GM21526 (cell line): ENCODE measurements around the gene TRIM63.
"Not testable (repeated sequence)": the region's sequence is repeated elsewhere in the genome, so short reads cannot be mapped to it uniquely, and the experiment has no call there.

Experiments used
- ATAC-seq: cut with Tn5 transposase; IDR thresholded peaks from one replicate; pipeline ENCODE4 v1.9.1; 2021; ENCODE audit warnings: moderate library complexity; ENCODE audit not compliant: unreplicated experiment, low FRiP score

Gene TRIM63

DNA sequence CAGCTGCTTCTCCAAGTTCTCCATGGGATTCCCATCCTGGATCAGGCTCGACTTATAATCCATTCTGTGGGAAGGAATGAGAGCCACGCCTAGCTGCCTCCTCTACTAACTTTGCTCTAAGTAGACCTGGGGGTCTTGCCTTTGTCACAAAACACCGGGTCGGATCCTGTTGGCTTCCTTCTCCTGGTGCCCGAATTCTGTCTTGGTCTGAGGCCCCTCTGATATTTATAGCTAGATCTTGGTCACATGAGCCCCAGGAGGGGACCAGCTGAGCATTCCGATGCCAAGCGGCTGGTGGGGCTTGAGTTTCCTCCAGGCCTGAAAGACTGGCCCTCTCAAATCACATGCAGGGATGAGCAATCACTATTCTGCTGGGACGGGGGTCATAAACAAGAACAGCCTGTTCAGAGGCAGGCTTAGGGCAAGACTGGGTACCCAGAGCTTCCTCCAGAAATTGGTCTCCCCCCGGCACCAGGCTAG is at the start of gene TRIM63:
TRIM63 (minus strand) TSS at position 199 of the 480 bp plus-strand sequence; CDS start at position 63, 136 bp downstream.
- no peak for ATAC-seq

GRCh38 chr1:26114165-26114927 is 46.9 kb upstream of the TRIM63 start:
- ATAC-seq: no peak

GRCh38 chr1:26112407-26112775 is 45.0 kb upstream of the TRIM63 start:
- no peak for ATAC-seq

DNA sequence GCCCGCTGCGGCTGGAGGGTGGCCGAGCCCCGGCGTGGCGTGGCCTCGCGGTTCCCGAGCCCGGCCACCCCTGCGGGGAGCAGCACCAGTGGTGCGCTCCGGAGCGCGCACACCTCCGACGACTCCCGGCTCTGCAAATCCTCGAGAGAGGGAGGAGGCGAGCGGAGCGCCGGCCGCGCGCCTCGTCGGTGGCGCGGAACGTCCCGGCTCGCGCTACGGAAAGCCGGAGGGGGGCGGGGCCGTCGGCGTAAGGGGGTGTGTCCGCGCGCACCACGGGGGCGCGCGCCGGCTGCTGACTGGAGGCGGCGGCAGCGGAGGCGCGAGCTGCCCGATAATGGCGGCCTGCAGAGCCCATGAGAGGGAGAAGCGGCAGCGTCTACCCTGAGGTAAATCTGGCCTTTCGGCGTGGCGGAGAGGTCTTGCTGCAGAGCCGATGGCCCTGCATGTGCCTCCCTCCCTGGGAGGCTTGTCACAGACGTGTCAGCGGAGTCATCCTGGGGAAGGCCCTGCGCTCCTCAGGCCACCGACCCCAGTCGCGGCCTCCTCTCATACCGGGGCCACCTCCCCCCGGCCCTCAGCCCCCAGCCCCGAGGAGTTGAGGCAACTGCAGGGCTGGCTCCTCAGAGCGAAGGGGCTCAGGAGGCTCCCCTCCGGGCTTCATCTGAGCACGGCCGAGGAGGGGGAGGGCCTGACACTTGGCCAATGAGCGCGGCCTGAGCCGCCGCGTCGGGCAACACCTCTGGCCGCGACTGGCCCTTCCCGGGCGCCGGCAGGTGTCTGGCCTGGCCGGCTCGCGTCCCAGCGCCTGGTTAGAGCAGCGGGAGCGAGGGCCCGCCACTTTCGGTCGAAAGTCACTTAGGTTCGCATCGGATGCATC is 44.3 kb upstream of the TRIM63 start, which contains the start of gene PDIK1L:
PDIK1L (plus strand) TSS at position 295 of the 877 bp plus-strand sequence. CDS start 2,485 bp downstream, outside the sequence.
- ATAC-seq: peak; percentile 62

DNA sequence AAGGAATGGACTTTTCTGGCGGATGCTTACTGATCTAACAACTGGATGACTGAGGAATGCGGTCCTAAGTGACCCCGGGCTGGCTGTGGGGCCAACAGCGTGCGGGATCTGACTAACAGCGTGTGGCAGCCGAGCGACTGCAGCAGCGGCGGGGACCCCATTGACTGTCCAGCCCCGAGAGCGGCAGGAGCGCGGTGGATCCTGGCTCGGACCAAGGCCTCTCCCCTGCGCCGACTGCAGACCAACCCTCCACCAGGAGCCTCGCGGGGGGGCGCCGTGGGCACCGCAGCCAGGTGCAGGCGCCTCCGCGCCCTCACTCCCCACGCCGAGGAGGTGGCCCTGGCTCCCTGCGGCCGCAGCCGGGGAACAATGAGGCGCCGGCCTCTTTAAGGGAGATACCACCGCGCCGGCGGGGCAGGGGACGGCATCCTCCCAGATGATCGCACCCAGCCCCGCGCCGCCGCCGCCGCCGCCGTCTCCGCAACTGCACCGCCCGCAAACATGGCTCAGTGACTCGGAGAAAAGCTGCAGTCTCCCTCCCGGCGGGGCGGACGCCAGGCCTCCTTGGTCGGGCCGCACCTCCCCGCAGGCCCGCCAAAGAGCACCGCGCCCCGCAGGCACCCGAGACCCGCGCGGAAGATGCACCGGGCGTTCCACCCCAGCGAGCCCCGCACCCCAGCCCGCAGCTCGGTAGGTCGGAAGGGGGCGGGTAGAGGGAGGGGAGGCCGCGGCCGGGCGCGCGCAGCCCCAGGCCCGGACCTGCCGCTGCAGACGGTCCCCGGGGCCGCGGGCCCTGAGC is 43.5 kb upstream of the TRIM63 start:
- peak; percentile 47 for ATAC-seq

DNA sequence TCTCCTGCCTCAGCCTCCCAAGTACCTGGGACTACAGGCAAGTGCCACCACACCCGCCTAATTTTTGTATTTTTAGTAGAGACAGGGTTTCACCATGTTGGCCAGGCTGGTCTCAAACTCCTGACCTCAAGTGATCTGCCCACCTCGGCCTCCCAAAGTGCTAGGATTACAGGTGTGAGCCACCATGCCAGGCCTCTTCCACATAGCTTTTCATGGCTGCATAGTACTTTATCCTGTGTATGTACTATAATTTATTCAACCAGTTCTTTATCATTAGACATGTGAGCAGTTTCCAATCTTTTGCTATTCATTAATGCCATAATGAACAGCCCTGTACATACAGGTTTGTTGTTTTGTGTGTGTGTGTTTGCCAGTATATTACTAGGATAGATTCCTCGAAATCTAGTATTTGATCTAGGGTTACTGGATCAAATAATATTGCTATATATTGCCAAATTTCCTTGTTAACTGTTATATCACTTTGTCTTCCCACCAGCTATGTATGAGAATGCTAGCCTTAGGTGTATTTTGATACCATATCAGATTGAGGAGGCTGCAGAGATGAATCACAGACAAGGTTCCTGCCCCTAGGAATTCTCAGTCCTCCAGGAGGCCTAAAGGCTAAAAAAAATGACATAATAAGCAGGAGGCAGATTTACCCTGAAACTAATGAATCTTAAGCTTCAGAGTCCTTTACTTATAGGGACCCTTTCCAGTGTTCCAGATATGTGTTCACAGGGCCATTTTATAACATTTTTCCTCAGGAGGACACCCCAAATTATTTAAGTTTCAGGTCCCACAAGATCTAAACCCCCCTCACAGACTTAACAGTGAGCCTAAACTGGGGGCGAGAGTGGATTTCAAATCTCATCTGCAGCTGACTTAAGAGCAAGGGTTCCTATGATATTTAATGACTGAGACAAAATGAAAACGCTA is 42.1 kb upstream of the TRIM63 start:
- no peak for ATAC-seq

DNA sequence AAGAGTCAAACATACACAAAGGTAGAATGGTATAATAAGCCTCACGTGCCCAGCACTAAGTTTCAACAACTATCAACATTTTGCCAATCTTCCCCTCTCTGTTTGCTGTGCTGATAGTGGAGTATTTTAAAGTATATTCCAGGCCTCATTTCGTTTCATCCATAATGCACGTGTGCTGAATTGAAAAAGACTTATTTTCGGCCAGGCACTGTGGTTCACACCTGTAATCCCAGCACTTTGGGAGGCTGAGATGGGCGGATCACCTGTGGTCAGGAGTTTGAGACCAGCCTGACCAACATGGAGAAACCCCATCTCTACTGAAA is 37.8 kb upstream of the TRIM63 start:
- not testable (repeated sequence) for ATAC-seq

DNA sequence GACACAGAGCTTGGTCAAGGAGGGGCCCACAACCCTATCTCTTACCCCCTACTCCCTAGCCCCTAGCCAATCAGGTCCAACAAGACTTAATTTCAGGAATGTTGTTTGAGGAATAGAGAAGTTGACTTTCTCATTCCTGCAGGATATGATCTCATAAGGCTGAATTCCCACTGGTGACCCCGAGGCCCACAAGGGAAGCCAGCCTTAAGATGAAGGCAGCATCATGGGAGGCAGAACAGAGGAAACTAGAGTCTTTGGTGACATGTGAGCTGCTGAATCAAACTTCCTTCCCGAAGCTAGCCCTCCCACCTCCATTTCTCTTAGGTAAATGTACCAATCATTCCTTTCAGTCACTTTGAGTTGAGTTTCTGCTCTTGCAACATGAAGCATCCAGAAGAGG is 35.1 kb upstream of the TRIM63 start:
- no peak for ATAC-seq

GRCh38 chr1:26102119-26102518 is 34.7 kb upstream of the TRIM63 start:
- no peak for ATAC-seq

DNA sequence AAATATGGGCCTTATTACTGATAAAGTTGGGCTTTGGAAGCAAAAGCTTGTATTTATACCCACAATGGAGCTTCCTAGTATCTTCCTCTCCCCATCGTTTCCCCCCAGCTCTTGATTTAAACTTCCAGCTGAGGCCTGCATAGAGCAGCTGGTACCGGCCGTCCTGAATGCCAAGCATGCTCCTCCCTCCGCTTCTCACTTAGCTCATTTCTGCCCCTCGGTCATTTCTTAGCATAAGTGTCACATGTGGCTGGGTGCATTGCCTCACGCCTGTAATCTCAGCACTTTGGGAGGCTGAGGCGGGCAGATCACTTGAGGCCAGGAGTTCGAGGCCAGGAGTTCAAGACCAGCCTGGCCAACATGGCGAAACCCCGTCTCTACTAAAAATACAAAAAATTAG is 32.8 kb upstream of the TRIM63 start:
- not testable (repeated sequence) for ATAC-seq

DNA sequence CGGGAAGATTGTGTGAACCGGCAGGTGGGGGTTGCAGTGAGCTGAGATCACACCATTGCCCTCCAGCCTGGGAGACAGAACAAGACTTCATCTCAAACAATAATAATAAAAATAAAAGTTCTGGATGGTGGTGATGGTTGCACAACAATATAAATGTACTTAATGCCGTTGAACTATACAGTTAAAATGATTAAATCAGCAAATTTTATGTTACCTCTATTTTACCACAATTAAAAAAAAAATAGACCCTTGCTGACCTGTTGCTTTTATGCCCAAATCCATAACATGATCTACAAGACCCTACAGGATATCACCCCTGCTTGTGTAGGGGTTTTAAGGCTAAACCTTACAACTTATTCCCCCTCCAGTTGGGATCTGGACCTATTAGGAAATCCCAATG is 32.4 kb upstream of the TRIM63 start:
- no peak for ATAC-seq

GRCh38 chr1:26098602-26099001 is 31.2 kb upstream of the TRIM63 start:
- ATAC-seq: no peak

GRCh38 chr1:26097696-26098095 is 30.3 kb upstream of the TRIM63 start:
- no peak for ATAC-seq

DNA sequence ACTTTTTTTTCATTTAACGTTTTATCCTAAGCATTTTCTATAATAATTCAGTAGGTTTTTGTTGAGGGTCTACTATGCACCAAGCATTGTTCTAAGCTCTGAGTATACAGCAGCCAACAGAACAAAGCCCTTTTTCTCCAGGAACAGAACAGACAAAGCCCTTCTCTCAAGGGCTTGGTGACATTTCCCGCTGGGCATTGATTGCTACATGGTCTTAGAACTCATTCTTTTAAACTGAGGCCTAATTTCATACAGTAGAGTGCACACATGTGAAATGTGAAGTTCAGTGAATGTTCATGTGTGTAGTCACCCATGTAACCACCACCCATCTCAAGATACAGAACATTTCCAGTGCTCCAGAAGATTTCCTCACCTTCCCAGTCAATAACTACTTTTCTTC is 29.0 kb upstream of the TRIM63 start:
- no peak for ATAC-seq

DNA sequence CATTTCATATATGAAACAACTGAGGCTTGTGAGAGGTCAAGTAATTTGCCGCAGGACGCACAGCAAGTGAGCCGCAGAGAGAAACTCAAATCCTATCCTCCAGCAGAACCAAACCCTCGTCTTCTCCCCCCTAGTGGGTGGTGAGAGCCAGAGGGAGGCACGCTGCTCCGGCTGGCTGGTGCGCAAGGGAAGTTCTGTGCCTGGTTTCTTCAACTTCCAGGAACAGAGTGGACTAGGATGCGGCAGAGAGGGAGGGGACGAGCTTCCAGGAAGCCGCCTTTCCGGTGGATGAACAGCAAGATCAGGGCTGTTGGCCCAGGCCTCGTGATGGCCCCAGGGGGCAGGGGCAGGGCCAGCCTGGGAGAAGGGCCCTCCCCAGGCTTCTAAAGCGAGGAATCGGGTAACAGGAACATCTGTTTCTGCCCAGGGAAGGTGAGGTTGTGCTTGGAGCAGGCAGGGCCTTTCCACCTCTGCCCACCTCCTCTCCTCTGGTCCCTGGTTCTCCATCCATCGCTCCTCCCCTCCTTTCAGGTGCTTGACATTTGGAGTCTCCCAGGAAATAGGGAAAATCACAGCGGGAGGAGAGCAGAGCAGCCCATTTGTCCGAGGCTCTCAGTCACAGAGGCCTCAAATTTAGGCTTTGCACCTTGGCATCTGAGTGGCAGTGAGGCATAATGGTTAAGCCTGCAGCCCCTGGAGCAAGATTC is 27.4 kb upstream of the TRIM63 start:
- ATAC-seq: no peak

- ATAC-seq: no peak
Observed at GRCh38 chr1:26094076-26094669, 26.7 kb upstream of the TRIM63 start.

DNA sequence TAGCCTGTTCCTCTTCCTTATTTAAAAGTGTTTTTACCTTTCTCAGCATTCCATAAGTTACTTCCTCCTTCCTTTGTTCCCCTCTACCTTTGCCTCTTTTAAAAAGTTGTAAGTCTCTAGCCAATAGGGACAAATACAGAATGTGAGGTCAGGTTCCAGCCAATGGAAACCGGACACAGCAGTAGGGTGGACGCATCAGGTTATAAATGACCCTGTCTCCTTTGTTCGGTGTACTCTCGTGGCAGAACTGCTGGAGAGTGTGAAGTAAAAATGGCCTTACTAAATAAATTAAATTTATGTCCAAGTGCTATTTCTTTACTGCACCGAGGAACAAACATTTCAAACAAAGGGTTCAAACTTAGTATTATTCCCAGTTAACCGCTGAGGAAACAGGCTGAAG is 26.1 kb upstream of the TRIM63 start:
- not testable (repeated sequence) for ATAC-seq

DNA sequence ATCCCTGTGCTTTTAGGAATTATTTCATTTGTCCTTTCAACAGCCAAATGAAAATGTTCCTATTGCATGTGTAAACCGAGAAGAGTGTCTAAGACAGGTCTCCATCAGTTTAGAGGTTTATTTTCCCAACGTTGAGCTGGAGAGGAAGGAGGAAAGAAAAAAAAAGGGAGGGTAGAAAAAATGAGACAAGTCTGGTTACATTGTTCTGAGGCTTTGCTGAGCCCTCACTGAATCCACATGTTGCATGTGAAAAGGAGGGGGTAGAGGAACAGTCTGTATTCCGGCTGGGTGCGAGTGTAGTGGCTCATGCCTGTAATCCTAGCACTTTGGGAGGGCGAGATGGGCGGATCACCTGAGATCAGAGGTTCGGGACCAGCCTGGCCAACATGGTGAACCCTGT is 25.0 kb upstream of the TRIM63 start:
- ATAC-seq: no peak

- ATAC-seq: no peak
Observed at GRCh38 chr1:26090893-26091292, 23.5 kb upstream of the TRIM63 start.
